CD8-positive, alpha-beta memory T cell (primary cell): Measurements from ENCODE around the gene RNF11. TPM values are rescaled to one million over a fixed set of nuclear protein-coding genes. Genes with fewer than 3 reads are reported as not detected.
"Not testable (repeated sequence)": the region's sequence is repeated elsewhere in the genome, so short reads cannot be mapped to it uniquely, and the experiment has no call there.

Source experiments
- CTCF ChIA-PET: fragments of 350-600 bp; sonication (Branson Sonifier 250); formaldehyde crosslinking; loops from one replicate; lab custom pipeline; 2021; ENCODE audit warnings: antibody characterized with exemption; lab: Charles Lee
- POLR2A ChIA-PET: fragments of 350-600 bp; sonication (Branson Sonifier 250); formaldehyde crosslinking; loops from one replicate; lab custom pipeline; 2021; ENCODE audit warnings: antibody characterized with exemption; lab: Charles Lee
- DNase-seq, 5 donors: peaks; one replicate each; pipeline versions ENCODE4 v3.0.0 to v3.0.0-alpha.2; 2020 to 2022; ENCODE audit warnings: mixed read lengths in 1 of 5
- H3K27ac ChIP-seq: one replicate; pipeline ENCODE4 v1.7.0; 2013; ENCODE audit warnings: low read depth, mild to moderate bottlenecking, low read length, moderate library complexity
- H3K27me3 ChIP-seq: 2 replicates; pipeline ENCODE4 v1.7.0; 2013; ENCODE audit warnings: low read length, mild to moderate bottlenecking; ENCODE audit not compliant: insufficient read depth, poor library complexity, severe bottlenecking
- H3K36me3 ChIP-seq: 2 replicates; pipeline ENCODE4 v1.7.0; 2013; ENCODE audit warnings: mild to moderate bottlenecking, low read length, moderate library complexity; ENCODE audit not compliant: insufficient read depth
- H3K4me1 ChIP-seq: 2 replicates; pipeline ENCODE4 v1.7.0; 2013; ENCODE audit warnings: mild to moderate bottlenecking, low read length, moderate library complexity; ENCODE audit not compliant: insufficient read depth
- H3K4me3 ChIP-seq: 2 replicates; pipeline ENCODE4 v1.7.0; 2013; ENCODE audit warnings: mild to moderate bottlenecking, low read length
- H3K9me3 ChIP-seq: 2 replicates; pipeline ENCODE4 v1.7.0; 2013; ENCODE audit warnings: mild to moderate bottlenecking, low read length
- H3K27ac Mint-ChIP-seq, 8 donors: one replicate each; pipeline ENCODE4 v1.8.0; 2020 to 2021; ENCODE audit warnings: mixed read lengths in 8 of 8, mild to moderate bottlenecking in 6 of 8, inconsistent platforms in 3 of 8, moderate library complexity in 3 of 8
- H3K27me3 Mint-ChIP-seq, 2 donors: one replicate each; pipeline ENCODE4 v1.8.0; 2020 to 2021; ENCODE audit warnings: mixed read lengths in 2 of 2, mild to moderate bottlenecking in 1 of 2, moderate library complexity in 1 of 2
- H3K36me3 Mint-ChIP-seq, 3 donors: one replicate each; pipeline ENCODE4 v1.8.0; 2020 to 2021; ENCODE audit warnings: mixed read lengths in 3 of 3, inconsistent platforms in 1 of 3, mild to moderate bottlenecking in 1 of 3
- H3K4me1 Mint-ChIP-seq, 3 donors: one replicate each; pipeline ENCODE4 v1.8.0; 2020 to 2021; ENCODE audit warnings: mixed read lengths in 3 of 3, inconsistent platforms in 1 of 3, mild to moderate bottlenecking in 1 of 3
- H3K4me3 Mint-ChIP-seq, 7 donors: one replicate each; pipeline ENCODE4 v1.8.0; 2020 to 2021; ENCODE audit warnings: mixed read lengths in 7 of 7, mild to moderate bottlenecking in 6 of 7, moderate library complexity in 4 of 7, inconsistent platforms in 2 of 7
- H3K9me3 Mint-ChIP-seq, 5 donors: one replicate each; pipeline ENCODE4 v1.8.0; 2020 to 2022; ENCODE audit warnings: mixed read lengths in 5 of 5, mild to moderate bottlenecking in 3 of 5, moderate library complexity in 2 of 5, inconsistent platforms in 1 of 5
- polyA plus RNA-seq: library from polyadenylated mRNA; unstranded; fragments of 300-500 nt; fragmentation: Illumina TruSeq; gene quantifications from one replicate; pipeline ENCODE4 v1.2.3, GENCODE V29; 2021
- total RNA-seq, 2 experiments: library from RNA; stranded (reverse); gene quantifications; one replicate each; pipeline ENCODE4 v1.2.3, GENCODE V29; 2021

The RNF11 gene
- total and polyA plus RNA-seq, 3 experiments from 2014 or later = 31.1 to 40.1 (median 37.4) TPM

DNA sequence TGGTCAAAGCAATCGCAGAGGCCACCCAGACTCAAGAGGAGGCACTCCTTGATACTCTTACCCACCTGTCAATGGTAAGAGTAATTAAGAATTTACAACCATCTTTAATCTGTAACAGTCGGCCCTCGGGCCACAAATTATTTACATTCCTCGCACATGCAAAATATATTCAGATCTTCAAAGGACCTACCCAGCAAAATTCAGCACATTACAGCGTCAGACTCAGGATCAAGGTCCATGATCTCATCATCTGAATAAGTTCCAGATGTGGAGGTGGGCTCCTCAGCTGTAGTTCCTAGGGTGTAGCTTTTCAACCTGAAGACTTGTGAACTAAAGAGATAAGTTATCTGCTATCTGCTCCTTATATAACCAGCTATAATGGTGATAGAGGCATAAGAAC lies 17.1 kb upstream of the RNF11 start:
- H3K36me3 ChIP-seq = no peaks in the 10 kb centered on the region
- no peak for DNase-seq
- Mint-ChIP-seq H3K27ac (peak overlapping the region in 1 of 8 donors; percentile 25), H3K4me1 (peaks cover 18 to 20% (median 19%) of the 10 kb centered on the region in 3 donors), H3K36me3 (no peaks in the 10 kb centered on the region), H3K4me3 (no peak overlapping the region), H3K9me3 (no peaks in the 10 kb centered on the region), H3K27me3 (peaks cover 0 to 3% of the 10 kb centered on the region in 2 donors)
- H3K27ac ChIP-seq = no peak overlapping the region
- H3K4me1 ChIP-seq = no peaks in the 10 kb centered on the region
- ChIA-PET POLR2A (no interaction called here), CTCF (no interaction called here)
- no peaks in the 10 kb centered on the region for H3K9me3 ChIP-seq
- H3K4me3 ChIP-seq = no peak overlapping the region
- H3K27me3 ChIP-seq = no peaks in the 10 kb centered on the region

- H3K27ac Mint-ChIP-seq = peak overlapping the region in 1 of 8 donors; percentile 43
- H3K36me3 ChIP-seq, CTCF ChIA-PET, H3K27ac ChIP-seq, H3K9me3 ChIP-seq, DNase-seq, H3K27me3 Mint-ChIP-seq, H3K4me1 Mint-ChIP-seq, H3K4me3 ChIP-seq, H3K27me3 ChIP-seq, H3K4me3 Mint-ChIP-seq, POLR2A ChIA-PET, H3K9me3 Mint-ChIP-seq, H3K36me3 Mint-ChIP-seq, H3K4me1 ChIP-seq: not testable (repeated sequence)
Measured at GRCh38 chr1:51221529-51221928, 14.5 kb upstream of the RNF11 start.

- H3K4me1 ChIP-seq = no peaks in the 10 kb centered on the region
- no peaks in the 10 kb centered on the region for H3K27me3 ChIP-seq
- H3K4me3 ChIP-seq = no peak overlapping the region
- H3K4me1 Mint-ChIP-seq = peaks cover 0 to 1% (median 0%) of the 10 kb centered on the region in 3 donors
- CTCF ChIA-PET = no interaction called here
- no peak overlapping the region for H3K27ac ChIP-seq
- H3K9me3 Mint-ChIP-seq = no peaks in the 10 kb centered on the region
- no peak for DNase-seq
- no peak overlapping the region for H3K4me3 Mint-ChIP-seq
- H3K27ac Mint-ChIP-seq = no peak overlapping the region
- no peaks in the 10 kb centered on the region for H3K36me3 Mint-ChIP-seq
- H3K36me3 ChIP-seq = no peaks in the 10 kb centered on the region
- no peaks in the 10 kb centered on the region for H3K9me3 ChIP-seq
- peaks cover 0 to 8% of the 10 kb centered on the region in 2 donors for H3K27me3 Mint-ChIP-seq
- POLR2A ChIA-PET = no interaction called here
Measured at GRCh38 chr1:51222136-51222787, 13.8 kb upstream of the RNF11 start.

- H3K4me1 ChIP-seq = no peaks in the 10 kb centered on the region
- H3K9me3 Mint-ChIP-seq = no peaks in the 10 kb centered on the region
- H3K27me3 ChIP-seq = no peaks in the 10 kb centered on the region
- H3K9me3 ChIP-seq = no peaks in the 10 kb centered on the region
- peaks cover 0 to 9% of the 10 kb centered on the region in 2 donors for H3K27me3 Mint-ChIP-seq
- H3K36me3 Mint-ChIP-seq = no peaks in the 10 kb centered on the region
- ChIA-PET POLR2A (no interaction called here), CTCF (no interaction called here)
- H3K4me3 ChIP-seq = no peak overlapping the region
- no peak overlapping the region for H3K27ac Mint-ChIP-seq
- no peak overlapping the region for H3K4me3 Mint-ChIP-seq
- no peak overlapping the region for H3K27ac ChIP-seq
- H3K4me1 Mint-ChIP-seq = peaks cover 0 to 1% (median 0%) of the 10 kb centered on the region in 3 donors
- no peak for DNase-seq
- H3K36me3 ChIP-seq = no peaks in the 10 kb centered on the region
Measured at GRCh38 chr1:51222809-51223208, 13.3 kb upstream of the RNF11 start.

DNA sequence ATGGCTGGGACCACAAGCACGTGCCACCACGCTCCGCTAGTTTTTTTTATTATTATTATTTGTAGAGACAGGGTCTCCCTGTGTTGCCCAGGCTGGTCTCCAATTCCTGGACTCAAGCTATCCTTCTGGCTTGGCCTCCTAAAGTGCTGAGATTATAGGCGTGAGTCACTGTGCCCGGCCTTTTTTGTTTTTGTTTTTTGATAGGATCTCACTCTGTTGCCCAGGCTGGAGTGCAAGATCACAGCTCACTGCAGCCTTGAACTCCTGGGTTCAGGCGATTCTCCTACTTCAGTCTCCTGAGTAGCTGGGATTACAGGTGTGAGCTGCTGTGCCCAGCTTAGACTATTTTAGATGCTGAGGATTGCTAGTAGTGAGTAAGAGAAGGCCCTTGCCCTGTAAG lies 11.8 kb upstream of the RNF11 start:
- POLR2A ChIA-PET = no interaction called here
- no peak overlapping the region for H3K4me3 Mint-ChIP-seq
- H3K9me3 Mint-ChIP-seq = no peaks in the 10 kb centered on the region
- Histone ChIP-seq H3K27ac (no peak overlapping the region), H3K36me3 (no peaks in the 10 kb centered on the region), H3K4me3 (no peak overlapping the region), H3K27me3 (no peaks in the 10 kb centered on the region), H3K9me3 (no peaks in the 10 kb centered on the region), H3K4me1 (no peaks in the 10 kb centered on the region)
- CTCF ChIA-PET = interaction anchor here (1.6 kb wide), 1 partner anchor 11 kb away, joined by 4 read pairs; the partner anchor contains the start of gene RNF11
- H3K27ac Mint-ChIP-seq = no peak overlapping the region
- H3K27me3 Mint-ChIP-seq = peaks cover 0 to 14% of the 10 kb centered on the region in 2 donors
- DNase-seq = no peak
- no peaks in the 10 kb centered on the region for H3K36me3 Mint-ChIP-seq
- peaks cover 0 to 1% (median 0%) of the 10 kb centered on the region in 3 donors for H3K4me1 Mint-ChIP-seq

DNA sequence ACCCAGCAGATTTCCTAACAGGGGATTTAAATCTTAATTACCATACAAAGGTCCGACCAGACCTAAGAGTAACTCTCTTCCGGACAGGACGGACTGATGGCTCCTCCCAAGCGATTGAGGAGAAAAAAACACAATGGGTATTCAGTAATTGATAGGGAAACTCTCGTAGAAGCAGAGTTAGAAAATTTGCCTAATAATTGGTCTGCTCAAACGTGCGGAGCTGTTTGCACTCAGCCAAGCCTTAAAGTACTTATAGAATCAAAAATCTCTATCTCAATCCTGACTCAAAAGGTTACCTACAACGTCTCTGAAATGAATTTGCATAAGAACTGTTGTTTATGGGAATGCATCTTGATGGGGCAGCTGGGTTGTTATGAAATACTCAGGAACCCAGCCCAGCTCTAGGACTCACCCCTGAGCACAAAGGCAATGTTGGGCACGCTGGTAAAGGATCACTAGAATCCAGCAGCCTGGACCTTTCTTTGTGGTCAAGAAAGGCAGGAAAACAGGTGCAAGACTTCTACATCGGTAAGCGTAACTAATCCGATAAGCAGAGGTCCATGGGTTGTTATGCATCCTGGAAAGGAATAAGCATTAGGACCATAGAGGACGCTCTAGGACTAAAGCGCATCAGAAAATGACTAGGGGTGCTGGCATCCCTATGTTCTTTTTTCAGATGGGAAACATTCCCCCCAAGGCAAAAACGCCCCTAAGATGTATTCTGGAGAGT lies 8.7 kb upstream of the RNF11 start:
- peaks cover 0 to 14% of the 10 kb centered on the region in 2 donors for H3K27me3 Mint-ChIP-seq
- H3K9me3 ChIP-seq, H3K36me3 Mint-ChIP-seq, H3K9me3 Mint-ChIP-seq, H3K4me1 Mint-ChIP-seq, H3K27ac ChIP-seq, H3K4me3 ChIP-seq, H3K27ac Mint-ChIP-seq, H3K4me1 ChIP-seq, H3K27me3 ChIP-seq, H3K4me3 Mint-ChIP-seq, CTCF ChIA-PET, DNase-seq, POLR2A ChIA-PET, H3K36me3 ChIP-seq: not testable (repeated sequence)

DNA sequence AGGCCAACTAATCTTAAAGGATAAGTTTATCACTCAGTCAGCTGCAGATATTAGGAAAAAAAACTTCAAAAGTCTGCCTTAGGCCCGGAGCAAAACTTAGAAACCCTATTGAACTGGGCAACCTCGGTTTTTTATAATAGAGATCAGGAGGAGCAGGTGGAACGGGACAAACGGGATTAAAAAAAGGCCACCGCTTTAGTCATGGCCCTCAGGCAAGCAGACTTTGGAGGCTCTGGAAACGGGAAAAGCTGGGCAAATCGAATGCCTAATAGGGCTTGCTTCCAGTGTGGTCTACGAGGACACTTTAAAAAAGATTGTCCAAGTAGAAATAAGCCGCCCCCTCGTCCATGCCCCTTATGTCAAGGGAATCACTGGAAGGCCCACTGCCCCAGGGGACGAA lies 7.6 kb upstream of the RNF11 start:
- H3K27me3 ChIP-seq, H3K4me1 Mint-ChIP-seq, H3K36me3 ChIP-seq, H3K9me3 Mint-ChIP-seq, H3K27ac ChIP-seq, H3K4me3 ChIP-seq, H3K4me3 Mint-ChIP-seq, DNase-seq, POLR2A ChIA-PET, H3K9me3 ChIP-seq, CTCF ChIA-PET, H3K36me3 Mint-ChIP-seq, H3K4me1 ChIP-seq, H3K27ac Mint-ChIP-seq: not testable (repeated sequence)
- H3K27me3 Mint-ChIP-seq = peaks cover 0 to 14% of the 10 kb centered on the region in 2 donors

DNA sequence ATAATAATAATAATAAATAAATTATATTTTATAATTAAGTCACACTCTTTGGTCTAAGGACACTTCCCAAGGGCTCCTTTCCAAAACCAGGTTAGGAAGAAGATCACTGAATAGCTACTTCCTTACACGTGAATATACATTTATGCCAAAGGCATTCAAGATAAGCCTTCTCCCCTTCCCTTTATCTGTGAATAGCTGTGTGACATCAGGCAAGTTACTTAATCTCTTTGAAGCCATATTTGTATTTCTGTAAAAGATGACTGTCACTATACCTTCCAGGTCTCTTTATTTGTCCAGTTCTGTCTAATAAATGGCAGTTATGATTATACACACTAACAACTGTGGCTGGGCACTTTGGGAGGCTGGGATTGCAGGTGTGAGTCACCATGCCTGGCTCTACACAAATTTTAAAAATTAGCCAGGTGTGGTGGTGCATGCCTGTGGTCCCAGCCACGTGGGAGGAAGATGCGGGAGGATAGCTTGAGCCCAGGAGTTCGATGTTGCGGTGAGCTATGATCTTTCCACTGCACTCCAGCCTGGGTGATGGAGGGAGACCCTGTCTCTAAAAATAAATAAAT lies 5.5 kb upstream of the RNF11 start:
- POLR2A ChIA-PET = interaction anchor here (0.5 kb wide), 1 partner anchor 257 kb away, joined by 3 read pairs; no protein-coding TSS in a partner anchor
- H3K4me1 ChIP-seq = peaks cover 13% of the 10 kb centered on the region
- H3K4me3 ChIP-seq = no peak overlapping the region
- Mint-ChIP-seq H3K27me3 (peaks cover 0 to 10% of the 10 kb centered on the region in 2 donors), H3K27ac (peak overlapping the region in 2 of 8 donors; percentile 61 to 68), H3K4me3 (no peak overlapping the region), H3K4me1 (peaks cover 9 to 11% (median 10%) of the 10 kb centered on the region in 3 donors), H3K36me3 (peaks cover 0 to under 1% (median 0%) of the 10 kb centered on the region in 3 donors), H3K9me3 (no peaks in the 10 kb centered on the region)
- H3K27ac ChIP-seq = no peak overlapping the region
- CTCF ChIA-PET = no interaction called here
- no peak for DNase-seq
- no peaks in the 10 kb centered on the region for H3K36me3 ChIP-seq
- no peaks in the 10 kb centered on the region for H3K27me3 ChIP-seq
- no peaks in the 10 kb centered on the region for H3K9me3 ChIP-seq
